NCI-H446 treated with DMSO at 0.1 percent for 48 hours (cell line): ENCODE measurements around the gene IL36G.

Experiments used
- DNase-seq: peaks from one replicate; lab custom pipeline; 2025; lab: John Stamatoyannopoulos, UW

IL36G gene

GRCh38 chr2:113018509-113018908 lies 40.7 kb downstream of the IL36G start:
- DNase-seq, result no peak

DNA sequence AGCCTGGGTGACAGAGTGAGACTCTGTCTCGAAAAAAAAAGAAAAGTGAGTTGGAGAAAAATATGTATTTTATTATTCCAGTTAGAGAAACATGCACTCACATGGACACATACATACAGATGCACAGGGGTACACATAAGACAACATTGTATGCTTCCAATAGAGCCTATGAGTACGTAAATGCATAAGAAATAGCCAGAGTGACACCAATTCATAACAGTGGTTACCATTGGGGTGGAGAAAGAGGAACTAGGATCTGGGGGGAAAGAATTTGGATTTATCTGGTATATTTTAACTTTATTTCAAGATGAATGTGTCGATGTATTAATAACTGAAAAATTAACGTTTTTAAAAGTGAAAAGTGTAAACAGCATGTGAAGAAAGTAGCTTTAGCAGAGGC lies 43.5 kb downstream of the IL36G start:
- DNase-seq, result no peak

DNA sequence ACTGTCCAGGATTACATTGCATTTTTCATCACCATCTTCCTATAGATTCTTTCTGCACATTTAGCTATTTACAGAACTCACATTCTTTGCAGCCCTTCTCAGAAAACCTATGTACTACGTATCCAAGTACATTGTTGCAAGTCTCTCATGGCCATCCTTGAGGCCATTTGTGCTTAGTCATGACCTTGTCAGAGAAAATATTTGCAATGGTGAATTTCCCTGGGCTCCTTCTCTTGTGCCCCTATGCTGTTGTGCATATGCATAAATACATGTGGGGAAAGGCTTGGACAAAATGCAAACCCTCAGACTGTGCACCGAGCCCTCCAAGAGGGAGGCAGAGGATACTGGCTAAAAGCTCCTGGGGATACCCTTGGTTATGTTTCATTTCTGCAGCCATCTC lies 47.0 kb downstream of the IL36G start:
- no peak for DNase-seq

DNA sequence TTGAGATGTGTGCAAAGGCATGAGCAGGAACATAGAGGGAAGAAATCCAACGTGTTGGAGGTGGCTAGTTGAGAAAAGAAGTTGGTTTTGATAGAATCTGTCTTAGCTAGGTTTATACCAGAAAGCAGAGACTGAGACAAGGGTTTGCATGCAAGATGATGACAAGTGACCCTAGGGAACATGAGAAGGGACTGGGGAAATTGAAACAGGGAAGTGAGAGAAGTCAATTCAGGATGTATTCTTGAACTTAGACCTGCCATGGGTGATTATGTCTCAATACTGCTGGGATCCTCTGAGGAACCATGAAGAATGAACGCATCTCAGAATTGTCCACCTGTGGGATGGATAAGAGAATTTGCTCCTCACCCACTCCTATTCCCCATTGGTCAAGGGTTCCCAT lies 47.9 kb downstream of the IL36G start:
- DNase-seq, result no peak

DNA sequence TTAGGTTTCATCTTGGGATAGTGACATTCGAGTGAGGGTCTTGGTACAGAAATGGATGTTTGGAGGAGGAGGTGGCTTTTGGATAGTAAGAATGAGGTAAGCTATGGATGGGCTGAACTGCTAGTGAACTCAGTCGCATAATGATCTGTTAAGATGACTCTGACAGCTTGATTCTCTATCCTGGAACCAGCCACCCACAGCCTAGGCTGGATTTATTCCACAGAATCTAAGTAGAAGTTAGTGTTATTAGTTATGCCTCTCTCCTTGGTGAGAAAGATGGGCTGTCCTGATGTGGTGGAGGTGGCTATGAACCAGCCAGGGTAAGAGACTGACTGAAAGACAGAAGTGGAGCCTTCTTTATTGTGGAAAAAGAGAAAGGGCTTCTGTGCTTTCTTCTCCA lies 49.9 kb downstream of the IL36G start:
- DNase-seq, result no peak

- DNase-seq, result no peak
Measured at GRCh38 chr2:113028112-113028511, 50.3 kb downstream of the IL36G start.

GRCh38 chr2:113032737-113033136 lies 54.9 kb downstream of the IL36G start:
- DNase-seq, result no peak

GRCh38 chr2:113034016-113034415 lies 56.2 kb downstream of the IL36G start:
- DNase-seq, result no peak
